ENCODE results near the gene TMEM156.

TMEM156 gene

GRCh38 chr4:39032218-39033085 lies at the start of gene TMEM156:
TSS of gene TMEM156 (minus strand) at chr4:39032409. CDS start at chr4:39032313, 96 bp downstream.
- peak within 1 kb of the TSS; percentile 84 for H3K27ac ChIP-seq
- H3K4me3 ChIP-seq (ENCODE audit: low read depth in 1 of 2, low read length in 1 of 2) = peak within 1 kb of the TSS; percentile 24 to 25
- no peak for TF ChIP-seq CTCF (IDR thresholded peaks at IDR 0.05)

GRCh38 chr4:39078829-39079228 lies 46.6 kb upstream of the TMEM156 start:
- H3K4me3 ChIP-seq (ENCODE audit: low read depth in 1 of 2, low read length in 1 of 2) = no peak overlapping the region
- no peaks in the 10 kb centered on the region for H3K36me3 ChIP-seq
- H3K27me3 ChIP-seq = no peaks in the 10 kb centered on the region
- no peak overlapping the region for H3K27ac ChIP-seq
- no peaks in the 10 kb centered on the region for H3K4me1 ChIP-seq (ENCODE audit: control insufficient read depth in 1 of 2, insufficient read depth in 1 of 2, low read depth in 1 of 2, low read length in 1 of 2)
- H3K9me3 ChIP-seq = no peaks in the 10 kb centered on the region
- no peak for TF ChIP-seq CTCF (IDR thresholded peaks at IDR 0.05)

More at GRCh38 chr4:39032218-39033085, at the start of gene TMEM156:
- Histone ChIP-seq H3K9me3 (no peaks in the 10 kb centered on the region), H3K27me3 (no peaks in the 10 kb centered on the region), H3K36me3 (no peaks in the 10 kb centered on the region), H3K4me1 (ENCODE audit: control insufficient read depth in 1 of 2, insufficient read depth in 1 of 2, low read depth in 1 of 2, low read length in 1 of 2) (peaks cover 34 to 46% of the 10 kb centered on the region in 2 experiments)

- H3K36me3 ChIP-seq = no peaks in the 10 kb centered on the region
- no peaks in the 10 kb centered on the region for H3K9me3 ChIP-seq
- no peak overlapping the region for H3K27ac ChIP-seq
- H3K4me1 ChIP-seq (ENCODE audit: control insufficient read depth in 1 of 2, insufficient read depth in 1 of 2, low read depth in 1 of 2, low read length in 1 of 2) = peaks cover 0 to 10% of the 10 kb centered on the region in 2 experiments
- no peak overlapping the region for H3K4me3 ChIP-seq (ENCODE audit: low read depth in 1 of 2, low read length in 1 of 2)
- H3K27me3 ChIP-seq = no peaks in the 10 kb centered on the region
- no peak for TF ChIP-seq CTCF (IDR thresholded peaks at IDR 0.05)
Measured at GRCh38 chr4:39068907-39069306, 36.7 kb upstream of the TMEM156 start.

GRCh38 chr4:39067451-39067850 lies 35.2 kb upstream of the TMEM156 start:
- H3K27ac ChIP-seq = no peak overlapping the region
- H3K4me3 ChIP-seq (ENCODE audit: low read depth in 1 of 2, low read length in 1 of 2) = no peak overlapping the region
- H3K4me1 ChIP-seq (ENCODE audit: control insufficient read depth in 1 of 2, insufficient read depth in 1 of 2, low read depth in 1 of 2, low read length in 1 of 2) = peaks cover 0 to 10% of the 10 kb centered on the region in 2 experiments
- TF ChIP-seq CTCF (IDR thresholded peaks at IDR 0.05) = no peak
- no peaks in the 10 kb centered on the region for H3K36me3 ChIP-seq
- no peaks in the 10 kb centered on the region for H3K9me3 ChIP-seq
- H3K27me3 ChIP-seq = no peaks in the 10 kb centered on the region

GRCh38 chr4:39067031-39067430 lies 34.8 kb upstream of the TMEM156 start:
- no peak overlapping the region for H3K4me3 ChIP-seq (ENCODE audit: low read depth in 1 of 2, low read length in 1 of 2)
- no peak for TF ChIP-seq CTCF (IDR thresholded peaks at IDR 0.05)
- no peaks in the 10 kb centered on the region for H3K9me3 ChIP-seq
- no peaks in the 10 kb centered on the region for H3K27me3 ChIP-seq
- no peaks in the 10 kb centered on the region for H3K36me3 ChIP-seq
- H3K4me1 ChIP-seq (ENCODE audit: control insufficient read depth in 1 of 2, insufficient read depth in 1 of 2, low read depth in 1 of 2, low read length in 1 of 2) = peaks cover 0 to 10% of the 10 kb centered on the region in 2 experiments
- H3K27ac ChIP-seq = no peak overlapping the region
